Measurements from ENCODE around the gene SOSTDC1.
"Not testable (repeated sequence)": the region's sequence is repeated elsewhere in the genome, so short reads cannot be mapped to it uniquely, and the experiment has no call there.

The SOSTDC1 gene, protein sequence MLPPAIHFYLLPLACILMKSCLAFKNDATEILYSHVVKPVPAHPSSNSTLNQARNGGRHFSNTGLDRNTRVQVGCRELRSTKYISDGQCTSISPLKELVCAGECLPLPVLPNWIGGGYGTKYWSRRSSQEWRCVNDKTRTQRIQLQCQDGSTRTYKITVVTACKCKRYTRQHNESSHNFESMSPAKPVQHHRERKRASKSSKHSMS

DNA sequence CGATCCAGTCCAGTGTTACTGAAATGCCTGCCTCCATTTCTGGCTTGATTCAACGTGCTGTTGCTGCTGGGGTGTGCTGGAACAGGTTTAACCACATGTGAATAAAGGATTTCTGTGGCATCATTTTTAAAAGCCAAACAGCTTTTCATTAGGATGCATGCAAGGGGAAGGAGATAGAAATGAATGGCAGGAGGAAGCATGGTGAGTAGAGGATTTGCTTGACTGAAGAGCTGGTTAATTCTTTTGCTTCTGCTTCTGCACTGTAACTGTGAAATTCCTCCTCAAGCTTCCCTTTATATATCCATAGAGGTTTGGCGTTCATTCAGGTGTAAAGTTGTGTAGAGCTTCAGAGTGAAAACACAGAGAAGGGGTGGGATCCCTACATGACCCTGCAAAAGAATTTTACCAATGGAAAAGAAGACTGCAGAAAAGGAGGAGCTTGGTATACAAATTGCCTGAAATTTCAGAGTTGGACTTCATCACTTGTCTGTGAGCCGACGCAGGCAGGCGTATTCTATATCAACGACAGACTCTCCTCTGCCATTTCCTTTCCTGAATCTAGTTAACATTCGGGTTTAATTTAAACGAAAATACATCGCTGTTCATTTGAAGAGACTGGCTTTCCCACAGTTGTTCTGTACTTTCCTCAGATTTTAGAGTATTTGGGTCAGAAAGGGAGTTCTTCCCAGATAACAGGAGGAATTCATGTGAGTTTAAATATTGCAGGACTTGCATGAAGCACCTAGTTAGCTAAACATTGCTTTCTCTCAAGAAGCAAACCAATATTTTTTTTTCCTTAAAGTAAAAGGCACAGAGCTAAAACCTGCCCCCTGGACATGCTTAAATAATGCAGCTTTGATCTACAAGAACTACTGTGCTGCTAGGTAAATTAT lies at the start of gene SOSTDC1:
TSS of gene SOSTDC1 (minus strand) at position 270 of the 893 bp plus-strand sequence. CDS start at position 200, 70 bp downstream.
- DNase-seq (ENCODE audit: low spot score) = peak; percentile 58

GRCh38 chr7:16514729-16515128 lies 49.2 kb upstream of the SOSTDC1 start:
- no peak for DNase-seq (ENCODE audit: low spot score)

- DNase-seq (ENCODE audit: low spot score) = no peak
Observed at GRCh38 chr7:16514271-16514670, 48.7 kb upstream of the SOSTDC1 start.

- DNase-seq (ENCODE audit: low spot score) = no peak
Observed at GRCh38 chr7:16512097-16512496, 46.6 kb upstream of the SOSTDC1 start.

DNA sequence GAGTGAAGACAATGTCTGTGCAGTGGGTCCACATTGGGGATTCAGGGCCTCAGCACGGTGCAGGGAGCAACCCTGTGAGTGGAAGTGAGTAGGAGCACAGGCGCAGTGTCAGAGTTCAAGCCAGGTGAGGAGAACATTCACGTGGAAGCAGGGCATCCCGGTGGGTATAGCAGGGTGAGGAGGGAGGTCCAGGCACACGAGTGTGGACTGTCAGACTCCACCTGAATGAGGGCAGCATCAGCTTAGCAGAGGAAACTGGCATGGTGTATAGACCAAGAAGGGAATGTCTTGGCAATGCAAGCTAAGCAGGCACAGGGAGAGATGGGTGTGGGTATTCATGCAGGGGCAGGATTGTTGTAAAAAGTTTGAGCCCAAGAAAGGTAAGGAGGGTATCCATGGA lies 45.8 kb upstream of the SOSTDC1 start:
- no peak for DNase-seq (ENCODE audit: low spot score)

- DNase-seq (ENCODE audit: low spot score) = no peak
Observed at GRCh38 chr7:16509829-16510228, 44.3 kb upstream of the SOSTDC1 start.

- DNase-seq (ENCODE audit: low spot score) = not testable (repeated sequence)
Observed at GRCh38 chr7:16506422-16506821, 40.9 kb upstream of the SOSTDC1 start.

DNA sequence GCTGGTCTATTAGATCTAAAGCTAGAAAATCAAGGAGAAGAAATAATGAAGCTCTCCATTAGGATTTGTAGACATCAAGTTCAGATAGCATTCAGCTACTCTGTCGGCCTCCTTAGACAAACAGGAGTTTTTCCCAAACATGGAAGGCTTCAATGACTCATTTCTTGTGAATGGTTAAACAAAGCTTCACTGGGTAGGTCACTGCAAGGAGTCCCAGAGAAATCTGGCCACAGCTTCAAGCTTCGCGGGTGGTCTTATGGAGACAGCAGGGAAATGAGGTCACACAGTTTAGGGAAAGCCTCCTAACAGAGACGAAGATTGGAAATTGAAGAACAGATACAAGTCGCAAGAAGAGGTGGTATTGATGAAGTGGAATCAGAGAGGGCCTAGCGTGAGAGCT lies 38.5 kb upstream of the SOSTDC1 start:
- DNase-seq (ENCODE audit: low spot score) = peak; percentile 31

- DNase-seq (ENCODE audit: low spot score) = no peak
Observed at GRCh38 chr7:16502303-16502702, 36.8 kb upstream of the SOSTDC1 start.

GRCh38 chr7:16498122-16498521 lies 32.6 kb upstream of the SOSTDC1 start:
- DNase-seq (ENCODE audit: low spot score) = no peak

DNA sequence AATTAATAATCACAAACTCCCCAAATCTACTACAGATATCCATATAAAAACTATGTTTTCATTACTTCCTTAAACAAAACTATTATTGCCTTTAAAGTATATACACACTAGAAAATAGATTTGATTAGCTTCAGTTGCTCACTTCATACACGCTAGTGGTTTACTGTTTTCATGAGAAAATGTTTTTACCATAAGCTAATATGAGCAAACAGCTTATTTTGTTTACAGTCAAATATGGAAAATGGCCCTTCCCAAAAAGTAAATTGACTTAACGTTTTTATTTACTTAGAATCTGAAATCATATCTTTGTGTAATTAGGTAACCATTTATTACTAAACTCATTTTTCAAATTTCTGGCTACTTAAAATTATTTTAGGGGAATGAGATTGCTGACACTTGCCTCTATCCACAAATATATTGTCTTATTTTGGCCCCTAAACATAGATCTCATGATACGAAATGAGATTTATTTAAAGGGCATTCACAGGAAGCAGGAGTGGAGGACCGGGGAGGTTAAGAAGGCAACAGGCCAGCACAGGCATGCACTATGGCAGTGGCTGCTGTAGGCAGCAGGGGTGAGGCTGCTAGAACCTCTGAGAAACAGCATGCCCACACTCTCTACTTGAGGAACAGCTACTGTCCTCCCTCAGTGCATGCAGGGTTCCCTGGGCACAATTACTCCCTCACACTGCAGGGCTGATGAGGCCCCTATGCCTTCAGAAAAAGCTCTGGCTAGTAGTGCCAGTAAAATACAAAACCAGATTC lies 29.6 kb upstream of the SOSTDC1 start:
- DNase-seq (ENCODE audit: low spot score) = no peak

DNA sequence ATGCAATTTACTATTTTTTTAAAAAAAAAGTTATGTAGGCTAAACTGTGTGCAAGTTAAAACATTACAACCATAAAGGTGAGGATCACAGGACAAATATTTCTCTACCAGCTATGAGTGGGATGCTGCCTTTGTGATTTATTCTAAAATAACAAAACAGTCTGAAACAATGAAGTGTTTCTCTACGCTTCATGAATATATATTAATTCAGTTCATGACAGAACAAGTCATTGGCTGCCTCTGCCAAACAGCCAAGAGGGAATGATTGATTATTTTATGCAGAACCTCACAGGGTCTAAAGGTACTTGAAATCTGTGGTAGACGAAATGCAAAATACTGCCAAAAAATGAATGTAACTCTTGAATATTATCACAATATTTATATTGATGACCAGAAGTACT lies 29.0 kb upstream of the SOSTDC1 start:
- no peak for DNase-seq (ENCODE audit: low spot score)

- no peak for DNase-seq (ENCODE audit: low spot score)
Observed at GRCh38 chr7:16493266-16493665, 27.7 kb upstream of the SOSTDC1 start.

DNA sequence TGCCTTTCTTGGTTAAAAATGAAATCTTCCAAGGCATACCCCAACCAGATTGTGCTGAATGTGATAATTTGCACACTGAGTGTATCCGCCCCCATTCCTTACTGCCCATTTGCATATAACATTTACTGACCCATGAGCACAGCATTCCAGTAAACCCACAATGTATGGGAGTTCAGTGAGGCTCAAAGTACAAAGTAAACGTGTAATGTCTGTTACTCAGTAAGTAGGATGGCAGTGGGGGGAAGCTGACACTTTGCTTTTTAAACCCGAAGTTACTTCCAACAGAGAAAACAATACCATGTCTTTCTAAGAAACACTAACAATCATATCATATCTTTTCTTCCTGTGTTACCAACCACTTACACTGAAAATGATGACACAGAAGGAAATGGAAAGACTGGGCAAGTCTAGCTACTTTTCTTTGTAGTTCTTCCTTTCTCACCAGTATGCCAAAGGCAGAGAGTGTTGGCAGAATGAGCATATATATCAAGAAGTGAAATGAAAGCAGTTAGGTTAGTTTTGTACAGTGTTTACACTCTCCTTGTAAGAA lies 27.1 kb upstream of the SOSTDC1 start:
- DNase-seq (ENCODE audit: low spot score) = peak; percentile 49

GRCh38 chr7:16491148-16491547 lies 25.6 kb upstream of the SOSTDC1 start:
- no peak for DNase-seq (ENCODE audit: low spot score)

DNA sequence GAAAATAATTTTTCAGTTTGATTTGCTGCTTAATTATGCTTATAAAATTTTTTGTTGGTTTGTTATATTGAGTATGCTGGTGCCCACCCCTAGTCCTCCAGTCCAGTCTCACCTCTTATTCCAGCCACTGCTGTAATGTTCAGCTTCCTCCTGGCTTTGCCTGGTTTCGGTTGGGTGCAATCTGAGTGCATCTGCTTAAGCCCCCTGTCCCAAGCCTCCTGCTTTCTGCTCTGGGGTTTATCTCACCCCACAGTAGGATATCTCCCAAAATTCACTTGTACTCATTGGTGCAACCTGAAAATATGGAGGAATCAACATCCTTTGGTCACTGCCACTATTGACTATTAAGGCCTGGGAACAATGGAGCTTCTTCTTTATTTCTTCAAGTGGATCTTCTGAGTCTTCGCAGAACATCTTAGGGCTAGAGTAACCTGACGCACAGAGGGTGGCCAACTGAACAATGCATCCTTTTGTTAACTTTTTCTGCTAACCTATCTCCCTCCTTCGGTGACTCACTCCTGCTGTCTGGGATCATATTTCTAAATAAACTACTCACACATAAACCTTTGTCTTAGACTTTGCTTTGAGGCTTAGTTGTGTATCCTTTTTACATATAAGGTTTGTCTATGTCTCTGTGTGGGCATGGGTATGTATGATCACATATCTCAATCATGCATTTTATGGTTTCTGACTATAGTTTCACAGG lies 19.1 kb upstream of the SOSTDC1 start:
- peak; percentile 88 for DNase-seq (ENCODE audit: low spot score)

GRCh38 chr7:16479591-16479990 lies 14.1 kb upstream of the SOSTDC1 start:
- peak; percentile 37 for DNase-seq (ENCODE audit: low spot score)

- no peak for DNase-seq (ENCODE audit: low spot score)
Observed at GRCh38 chr7:16479161-16479560, 13.6 kb upstream of the SOSTDC1 start.

- no peak for DNase-seq (ENCODE audit: low spot score)
Observed at GRCh38 chr7:16471933-16472332, 6.4 kb upstream of the SOSTDC1 start.

DNA sequence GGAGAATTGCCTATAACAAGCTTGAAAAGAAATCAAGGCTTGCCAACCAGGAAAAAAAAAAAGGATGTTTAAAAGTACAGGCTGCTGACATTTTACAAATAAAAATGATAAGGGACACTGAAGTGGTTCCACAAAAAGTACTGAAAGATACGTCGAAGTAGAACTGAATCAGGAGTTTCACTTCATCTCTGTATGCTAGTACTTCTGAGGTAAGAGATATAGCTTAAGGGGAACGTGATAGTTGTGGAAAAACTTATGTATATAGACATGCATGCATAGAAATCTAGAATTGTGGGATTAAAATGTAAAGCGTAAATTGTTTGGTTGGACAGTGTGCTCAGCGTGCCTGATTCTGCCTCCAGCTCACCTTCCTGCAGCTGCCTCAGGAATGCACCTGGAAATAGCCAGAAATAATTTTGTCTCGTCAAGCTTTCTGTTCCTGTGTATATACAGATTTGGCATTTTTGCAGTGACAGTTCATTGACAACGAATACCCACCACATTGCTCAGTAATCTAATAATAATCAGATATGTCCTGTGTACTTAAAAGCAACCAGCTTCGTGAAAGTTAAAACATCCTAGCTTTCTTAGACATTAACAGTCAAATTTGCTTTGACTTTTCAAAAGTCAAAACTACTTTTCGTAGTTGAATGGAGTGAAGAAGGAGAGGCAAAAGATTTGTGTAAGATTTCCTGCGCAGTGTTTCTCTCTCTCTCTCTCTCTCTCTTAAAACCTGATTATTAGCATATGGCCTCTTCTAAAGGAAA lies 1.4 kb downstream of the SOSTDC1 start:
- DNase-seq (ENCODE audit: low spot score) = peak; percentile 18

GRCh38 chr7:16463520-16463919 lies 2.0 kb downstream of the SOSTDC1 start:
- no peak for DNase-seq (ENCODE audit: low spot score)

All from kidney tubule cell (primary cell).